Activated CD8-positive, alpha-beta T cell treated with anti-CD3 and anti-CD28 coated beads, Interleukin-2, amount 10 ng/mL, durations not matched to agents 7 days and 5 days (primary cell): Measurements from ENCODE around the gene STK32A. TPM values are rescaled to one million over a fixed set of nuclear protein-coding genes. Genes with fewer than 3 reads are reported as not detected.

Source experiments
- ATAC-seq: fragments of 150-1000 bp; cut with Tn5 transposase; one replicate; pipeline ENCODE4 v1.10.0; 2021; ENCODE audit warnings: moderate library complexity
- CTCF ChIA-PET: fragments of 350-600 bp; sonication (Branson Sonifier 250); formaldehyde crosslinking; loops from one replicate; lab custom pipeline; 2021; ENCODE audit warnings: antibody characterized with exemption; lab: Charles Lee
- POLR2A ChIA-PET: fragments of 350-600 bp; sonication (Branson Sonifier 250); formaldehyde crosslinking; loops from one replicate; lab custom pipeline; 2021; ENCODE audit warnings: antibody characterized with exemption; lab: Charles Lee
- DNase-seq: peaks from one replicate; pipeline ENCODE4 v3.0.0-alpha.2; 2020
- H3K27ac Mint-ChIP-seq: one replicate; pipeline ENCODE4 v1.8.0; 2021; ENCODE audit warnings: mild to moderate bottlenecking, mixed read lengths
- H3K27me3 Mint-ChIP-seq: one replicate; pipeline ENCODE4 v1.8.0; 2021; ENCODE audit warnings: low read depth, mixed read lengths
- H3K36me3 Mint-ChIP-seq: one replicate; pipeline ENCODE4 v1.8.0; 2021; ENCODE audit warnings: low read depth, mixed read lengths
- H3K4me1 Mint-ChIP-seq: one replicate; pipeline ENCODE4 v1.8.0; 2021; ENCODE audit warnings: low read depth, mixed read lengths
- H3K4me3 Mint-ChIP-seq: one replicate; pipeline ENCODE4 v1.8.0; 2021; ENCODE audit warnings: mild to moderate bottlenecking, mixed read lengths
- H3K9me3 Mint-ChIP-seq: one replicate; pipeline ENCODE4 v1.8.0; 2022; ENCODE audit warnings: mixed read lengths; ENCODE audit not compliant: insufficient read depth
- total RNA-seq, 2 experiments: library from RNA; stranded (reverse); gene quantifications; one replicate each; pipeline ENCODE4 v1.2.3, GENCODE V29; 2021

The STK32A gene
- total RNA-seq, 2 experiments from 2014 or later, result not detected

GRCh38 chr5:147276497-147276896 is 41.7 kb downstream of the STK32A start:
- Mint-ChIP-seq H3K9me3 (no peaks in the 10 kb centered on the region), H3K27ac (no peak overlapping the region), H3K4me1 (no peaks in the 10 kb centered on the region), H3K4me3 (no peak overlapping the region), H3K27me3 (no peaks in the 10 kb centered on the region), H3K36me3 (no peaks in the 10 kb centered on the region)
- ChIA-PET CTCF (no interaction called here), POLR2A (no interaction called here)
- ATAC-seq (no peak), DNase-seq (no peak)

- H3K36me3 Mint-ChIP-seq, result no peaks in the 10 kb centered on the region
- no peaks in the 10 kb centered on the region for H3K4me1 Mint-ChIP-seq
- no peaks in the 10 kb centered on the region for H3K27me3 Mint-ChIP-seq
- ChIA-PET POLR2A (no interaction called here), CTCF (no interaction called here)
- peaks cover 5% of the 10 kb centered on the region for H3K9me3 Mint-ChIP-seq
- H3K27ac Mint-ChIP-seq, result no peak overlapping the region
- ATAC-seq (no peak), DNase-seq (no peak)
- no peak overlapping the region for H3K4me3 Mint-ChIP-seq
Observed at GRCh38 chr5:147286296-147286695, 51.5 kb downstream of the STK32A start.

GRCh38 chr5:147287110-147287509 is 52.3 kb downstream of the STK32A start:
- CTCF ChIA-PET, result no interaction called here
- Mint-ChIP-seq H3K9me3 (peaks cover 5% of the 10 kb centered on the region), H3K4me3 (no peak overlapping the region)

GRCh38 chr5:147290261-147290660 is 55.4 kb downstream of the STK32A start:
- ChIA-PET POLR2A (no interaction called here), CTCF (no interaction called here)
- Mint-ChIP-seq H3K36me3 (no peaks in the 10 kb centered on the region), H3K27ac (no peak overlapping the region), H3K4me1 (no peaks in the 10 kb centered on the region), H3K9me3 (no peaks in the 10 kb centered on the region), H3K27me3 (no peaks in the 10 kb centered on the region), H3K4me3 (no peak overlapping the region)
- ATAC-seq (no peak), DNase-seq (no peak)

More at GRCh38 chr5:147287110-147287509, 52.3 kb downstream of the STK32A start:
- POLR2A ChIA-PET, result interaction anchor here (0.7 kb wide), 1 partner anchor 1011 kb away, joined by 7 read pairs; no protein-coding TSS in a partner anchor
- H3K4me1 Mint-ChIP-seq, result no peaks in the 10 kb centered on the region
- ATAC-seq (no peak), DNase-seq (no peak)
- H3K27me3 Mint-ChIP-seq, result no peaks in the 10 kb centered on the region
- H3K36me3 Mint-ChIP-seq, result no peaks in the 10 kb centered on the region
- H3K27ac Mint-ChIP-seq, result no peak overlapping the region

GRCh38 chr5:147303251-147303650 is 68.4 kb downstream of the STK32A start:
- ChIA-PET CTCF (no interaction called here), POLR2A (no interaction called here)
- H3K27ac Mint-ChIP-seq, result no peak overlapping the region
- H3K27me3 Mint-ChIP-seq, result no peaks in the 10 kb centered on the region
- ATAC-seq (no peak), DNase-seq (no peak)
- H3K9me3 Mint-ChIP-seq, result no peaks in the 10 kb centered on the region
- H3K4me3 Mint-ChIP-seq, result no peak overlapping the region
- no peaks in the 10 kb centered on the region for H3K36me3 Mint-ChIP-seq
- H3K4me1 Mint-ChIP-seq, result no peaks in the 10 kb centered on the region

- ATAC-seq (no peak), DNase-seq (no peak)
- H3K9me3 Mint-ChIP-seq, result no peaks in the 10 kb centered on the region
- no peaks in the 10 kb centered on the region for H3K36me3 Mint-ChIP-seq
- ChIA-PET CTCF (no interaction called here), POLR2A (no interaction called here)
- no peak overlapping the region for H3K27ac Mint-ChIP-seq
- no peak overlapping the region for H3K4me3 Mint-ChIP-seq
- no peaks in the 10 kb centered on the region for H3K27me3 Mint-ChIP-seq
- no peaks in the 10 kb centered on the region for H3K4me1 Mint-ChIP-seq
Observed at GRCh38 chr5:147303976-147304375, 69.2 kb downstream of the STK32A start.

- Mint-ChIP-seq H3K36me3 (no peaks in the 10 kb centered on the region), H3K9me3 (no peaks in the 10 kb centered on the region), H3K27ac (no peak overlapping the region), H3K4me3 (no peak overlapping the region), H3K27me3 (no peaks in the 10 kb centered on the region), H3K4me1 (no peaks in the 10 kb centered on the region)
- CTCF ChIA-PET, result no interaction called here
- no peak for ATAC-seq
- DNase-seq, result no peak
- POLR2A ChIA-PET, result no interaction called here
Observed at GRCh38 chr5:147305147-147305546, 70.3 kb downstream of the STK32A start.

GRCh38 chr5:147306351-147306750 is 71.5 kb downstream of the STK32A start:
- DNase-seq, result no peak
- no peaks in the 10 kb centered on the region for H3K4me1 Mint-ChIP-seq
- no peak overlapping the region for H3K27ac Mint-ChIP-seq
- ChIA-PET POLR2A (no interaction called here), CTCF (no interaction called here)
- H3K9me3 Mint-ChIP-seq, result no peaks in the 10 kb centered on the region
- H3K27me3 Mint-ChIP-seq, result no peaks in the 10 kb centered on the region
- H3K4me3 Mint-ChIP-seq, result no peak overlapping the region
- no peaks in the 10 kb centered on the region for H3K36me3 Mint-ChIP-seq
- no peak for ATAC-seq

- no peak overlapping the region for H3K4me3 Mint-ChIP-seq
- no peak for ATAC-seq
Observed at GRCh38 chr5:147307170-147307569, 72.3 kb downstream of the STK32A start.

GRCh38 chr5:147309621-147310020 is 74.8 kb downstream of the STK32A start:
- Mint-ChIP-seq H3K27ac (no peak overlapping the region), H3K4me3 (no peak overlapping the region), H3K4me1 (no peaks in the 10 kb centered on the region), H3K9me3 (no peaks in the 10 kb centered on the region), H3K27me3 (no peaks in the 10 kb centered on the region), H3K36me3 (no peaks in the 10 kb centered on the region)
- ChIA-PET CTCF (no interaction called here), POLR2A (no interaction called here)
- ATAC-seq, result no peak
- DNase-seq, result no peak

More at GRCh38 chr5:147307170-147307569, 72.3 kb downstream of the STK32A start:
- no peaks in the 10 kb centered on the region for H3K27me3 Mint-ChIP-seq
- H3K4me1 Mint-ChIP-seq, result no peaks in the 10 kb centered on the region
- H3K36me3 Mint-ChIP-seq, result no peaks in the 10 kb centered on the region
- ChIA-PET CTCF (no interaction called here), POLR2A (no interaction called here)
- no peak for DNase-seq
- no peak overlapping the region for H3K27ac Mint-ChIP-seq
- no peaks in the 10 kb centered on the region for H3K9me3 Mint-ChIP-seq

- H3K4me1 Mint-ChIP-seq, result no peaks in the 10 kb centered on the region
- ChIA-PET CTCF (no interaction called here), POLR2A (no interaction called here)
- no peaks in the 10 kb centered on the region for H3K36me3 Mint-ChIP-seq
- no peak overlapping the region for H3K4me3 Mint-ChIP-seq
- H3K27me3 Mint-ChIP-seq, result no peaks in the 10 kb centered on the region
- ATAC-seq (no peak), DNase-seq (no peak)
- H3K27ac Mint-ChIP-seq, result no peak overlapping the region
- H3K9me3 Mint-ChIP-seq, result no peaks in the 10 kb centered on the region
Observed at GRCh38 chr5:147310059-147310704, 75.4 kb downstream of the STK32A start.

GRCh38 chr5:147317978-147318684 is 83.3 kb downstream of the STK32A start:
- ATAC-seq (no peak), DNase-seq (no peak)
- H3K9me3 Mint-ChIP-seq, result no peaks in the 10 kb centered on the region
- no peak overlapping the region for H3K4me3 Mint-ChIP-seq
- H3K4me1 Mint-ChIP-seq, result no peaks in the 10 kb centered on the region
- no peak overlapping the region for H3K27ac Mint-ChIP-seq
- ChIA-PET CTCF (no interaction called here), POLR2A (no interaction called here)
- no peaks in the 10 kb centered on the region for H3K36me3 Mint-ChIP-seq
- H3K27me3 Mint-ChIP-seq, result no peaks in the 10 kb centered on the region
